ENCODE data around the gene NDUFA6.

NDUFA6 gene

DNA sequence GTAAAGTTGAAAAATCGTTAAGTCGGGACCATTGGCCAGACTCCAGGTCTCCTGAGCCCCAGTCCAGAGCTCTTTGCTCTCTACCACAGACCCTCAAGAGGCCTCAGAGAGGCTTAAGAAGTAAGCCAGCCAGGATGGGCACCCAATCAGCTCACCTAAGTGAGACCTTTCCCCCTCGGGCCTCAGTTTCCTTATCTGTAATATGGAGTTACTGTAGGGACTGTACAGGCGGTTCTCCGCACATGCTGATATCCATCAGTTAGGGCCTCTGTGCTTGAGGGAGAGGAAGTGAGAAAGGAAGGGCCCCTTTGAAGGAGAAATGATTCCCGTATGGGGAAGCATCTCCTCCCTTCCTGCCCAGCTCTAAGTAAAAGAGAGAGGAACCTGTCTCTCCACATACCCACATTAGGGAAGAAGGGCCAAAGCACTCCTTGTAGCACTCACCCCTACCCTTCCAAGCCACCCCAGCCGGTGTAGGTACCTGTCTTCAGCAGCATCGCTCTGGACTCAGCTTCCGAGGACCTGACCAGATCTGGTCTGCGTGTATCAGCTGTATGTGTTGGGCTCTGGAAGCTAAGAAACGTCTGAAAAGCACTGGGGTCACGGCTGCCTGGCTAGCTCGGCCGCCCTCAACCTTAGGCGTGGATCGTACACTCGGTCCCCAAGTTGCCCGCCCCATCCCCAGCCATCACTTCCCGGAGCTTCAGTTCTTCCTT lies 20.6 kb downstream of the NDUFA6 start:
- DNase-seq, result no peak

DNA sequence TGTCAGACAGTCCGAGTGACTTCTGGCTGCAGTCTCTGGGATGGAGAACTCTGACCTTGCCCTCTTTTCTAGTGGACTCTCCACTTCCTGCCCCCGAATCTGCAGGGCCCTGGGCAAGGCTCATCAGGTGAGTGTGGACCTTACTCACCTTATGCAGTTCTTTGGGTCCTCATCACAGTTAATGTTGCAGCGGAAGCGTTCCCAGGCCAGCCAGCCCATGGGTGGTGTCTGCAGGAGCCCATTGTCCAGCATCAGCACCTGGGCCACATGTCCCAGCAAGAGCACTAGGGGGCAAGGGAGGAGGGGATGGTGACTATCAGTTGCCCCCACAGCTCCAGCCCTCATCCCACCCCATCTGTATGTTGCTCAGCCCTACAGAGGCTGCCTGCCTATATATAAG lies 22.3 kb downstream of the NDUFA6 start:
- DNase-seq, result no peak

DNA sequence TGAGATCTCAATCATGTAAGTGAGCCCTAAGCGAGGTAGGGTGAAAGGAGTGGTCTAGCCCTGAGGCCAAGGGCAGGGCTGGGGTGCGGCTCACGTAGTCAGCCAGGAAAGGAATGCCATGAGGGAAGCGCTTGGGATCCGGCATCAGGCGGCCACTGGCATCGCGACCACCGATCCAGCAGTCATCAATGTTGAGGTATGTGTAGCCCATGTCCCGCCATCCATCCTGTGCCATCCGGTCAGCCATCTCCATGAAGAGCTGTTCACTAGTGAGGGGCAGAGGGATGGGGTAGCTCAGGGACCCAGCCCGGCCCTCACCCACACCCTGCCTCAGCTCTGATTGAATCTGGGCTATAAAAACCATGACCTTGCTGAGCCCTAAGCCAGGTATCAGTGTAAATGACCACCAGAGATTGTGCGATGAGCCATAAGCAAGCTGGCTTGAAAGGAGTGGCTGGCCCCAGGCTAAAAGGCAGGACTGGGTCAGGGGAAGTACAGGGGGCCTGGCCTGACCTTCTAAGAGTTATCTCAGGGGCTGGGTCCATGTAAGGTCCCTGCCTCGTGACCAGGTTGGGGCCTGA lies 22.8 kb downstream of the NDUFA6 start:
- DNase-seq, result no peak

DNA sequence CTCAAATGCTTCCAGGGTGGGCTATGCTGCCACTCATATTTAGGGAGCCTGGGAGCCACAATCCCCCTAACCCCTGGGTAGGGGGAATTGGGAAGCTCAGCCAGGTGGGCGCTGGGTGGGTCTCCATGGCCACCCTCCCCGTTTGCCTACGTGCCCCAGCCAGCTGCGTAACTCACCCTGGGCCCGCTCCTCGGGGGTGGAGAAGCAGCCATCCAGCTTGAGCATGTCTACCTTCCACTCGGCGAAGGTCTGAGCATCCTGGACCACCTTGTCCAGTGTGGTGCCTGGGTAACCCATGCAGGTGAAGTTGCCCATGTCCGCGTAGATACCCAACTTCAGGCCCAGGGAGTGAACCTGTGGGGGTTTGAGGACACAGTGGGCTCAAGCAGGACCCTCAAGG lies 23.6 kb downstream of the NDUFA6 start:
- no peak for DNase-seq

DNA sequence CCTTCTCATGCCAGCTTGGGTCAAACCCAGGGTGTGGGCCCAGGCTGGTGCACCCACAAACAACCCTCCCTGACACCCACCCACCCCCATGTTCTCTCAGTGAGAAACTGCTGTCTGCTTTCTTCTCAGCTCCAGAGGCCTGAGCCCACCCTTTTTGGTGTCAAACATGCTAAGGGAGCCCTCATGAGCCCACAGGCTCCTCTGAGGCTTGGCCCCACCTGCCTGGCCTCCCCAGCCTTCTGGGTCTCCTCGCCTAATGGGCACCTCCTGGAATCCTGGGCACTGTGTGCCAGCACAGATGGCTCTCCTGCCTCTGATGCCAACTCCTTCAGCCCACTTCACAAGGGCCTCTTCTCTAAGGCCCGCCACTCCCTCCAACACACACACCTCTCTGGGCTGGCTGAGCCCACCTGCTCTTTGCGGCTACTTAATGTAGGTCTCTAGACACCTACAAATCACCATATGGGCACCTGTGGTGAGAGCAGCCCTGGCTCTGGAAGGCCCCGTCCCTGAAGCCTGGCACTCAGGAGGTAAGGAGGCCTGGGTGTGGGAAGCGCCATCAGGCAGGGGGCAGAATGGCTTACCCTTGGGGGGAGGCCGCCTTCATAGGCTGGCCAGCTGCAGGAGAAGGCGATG lies 24.3 kb downstream of the NDUFA6 start:
- DNase-seq, result no peak

DNA sequence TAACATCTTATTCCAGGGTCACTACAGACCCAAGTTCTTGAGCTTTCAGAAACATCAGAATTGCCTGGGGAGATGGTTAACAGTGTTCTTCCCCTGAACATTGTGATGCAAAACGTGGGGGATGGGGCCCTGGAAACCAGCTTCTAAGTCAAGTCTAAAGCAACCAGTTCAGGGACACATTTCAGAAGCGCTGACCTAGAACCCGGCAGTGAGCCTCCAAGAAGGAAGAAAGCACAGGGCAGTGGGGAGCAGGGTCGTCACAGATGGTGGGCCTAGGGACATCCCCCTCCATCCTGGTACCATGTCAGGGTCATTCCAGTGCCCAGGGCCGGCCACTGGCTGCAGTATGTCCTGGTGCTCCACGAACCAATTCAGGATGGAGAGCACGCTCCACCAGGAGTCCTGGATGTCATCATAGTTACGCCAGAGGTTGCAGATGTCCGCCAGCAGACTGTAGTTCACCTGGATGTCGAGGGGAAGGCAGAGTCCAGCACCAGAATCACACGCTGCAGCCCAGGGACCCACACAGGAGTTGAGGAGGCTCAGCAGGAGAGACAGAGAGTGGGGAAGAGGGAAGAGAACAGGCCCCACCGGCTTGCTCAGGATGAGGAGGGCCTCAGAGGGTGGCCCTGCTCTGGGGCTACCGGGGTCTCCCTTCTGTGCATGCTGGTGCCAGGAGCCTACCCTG lies 25.0 kb downstream of the NDUFA6 start:
- no peak for DNase-seq

DNA sequence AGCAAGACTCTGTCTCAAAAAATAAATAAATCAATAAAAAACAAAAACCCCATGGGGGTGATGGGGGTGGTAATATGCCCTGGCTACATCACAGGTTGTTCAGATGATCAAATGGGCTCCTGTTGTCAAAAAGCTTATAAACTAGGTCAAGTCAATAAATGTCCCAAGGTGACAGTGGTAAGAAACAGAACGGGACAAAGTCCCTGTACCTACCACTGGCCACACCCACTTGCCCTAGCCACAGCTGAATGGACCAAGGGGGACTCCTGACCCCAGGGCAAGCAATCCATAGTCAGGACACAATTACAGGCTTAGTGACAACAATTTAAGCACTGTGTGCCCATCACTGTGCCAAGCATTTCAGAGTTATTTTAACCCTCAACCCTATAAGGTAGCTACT lies 25.9 kb downstream of the NDUFA6 start:
- no peak for DNase-seq

DNA sequence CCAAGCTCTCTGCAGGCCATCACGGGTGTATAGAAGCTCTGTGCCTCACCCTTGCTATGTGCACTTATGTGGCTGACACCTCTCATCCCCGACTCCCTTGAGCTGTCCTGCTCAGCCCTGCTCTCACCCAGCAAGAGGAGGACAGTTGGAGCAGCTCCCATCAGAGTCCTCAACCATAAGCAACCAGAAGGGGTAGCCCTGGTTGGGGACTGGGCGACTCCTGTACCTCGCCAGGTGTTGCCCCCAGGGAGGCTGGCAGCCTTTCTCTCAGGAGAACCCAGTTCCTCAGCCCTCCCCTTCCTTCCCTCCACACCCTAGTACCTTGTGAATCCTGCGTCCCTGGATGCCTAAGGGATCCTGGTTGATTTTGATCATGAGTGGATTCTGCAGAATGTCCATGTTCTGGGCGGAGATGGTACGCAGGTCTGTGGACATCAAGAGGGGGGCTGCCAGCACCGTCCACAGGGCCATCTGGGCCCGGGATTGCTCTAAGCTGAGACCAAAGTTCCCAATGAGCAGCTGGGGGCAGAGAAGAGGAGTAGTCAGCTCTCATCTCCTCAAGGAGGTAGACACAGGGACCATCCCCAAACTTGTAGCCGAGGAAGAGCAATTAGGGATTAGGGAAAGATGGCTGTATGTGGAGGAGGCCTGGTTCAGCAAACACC lies 27.9 kb downstream of the NDUFA6 start:
- DNase-seq, result no peak

DNA sequence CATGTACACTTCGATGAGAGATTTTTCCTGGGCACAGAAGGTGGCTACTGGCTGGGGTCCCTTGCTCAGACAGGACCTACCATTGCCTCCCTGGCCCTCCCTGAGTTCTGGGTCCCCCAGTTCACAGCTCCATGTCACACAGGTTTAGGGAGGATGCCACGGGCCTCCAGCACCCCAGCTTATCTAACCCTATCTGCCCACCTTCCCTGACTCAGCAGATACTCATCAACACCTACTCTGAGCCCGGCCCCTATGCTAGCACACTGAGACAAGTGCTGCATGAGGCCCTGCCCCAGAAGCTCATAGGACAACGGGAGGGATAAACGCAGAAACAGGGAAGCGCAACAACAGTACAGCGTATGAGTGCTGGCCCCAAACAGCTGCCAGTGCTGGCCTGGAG lies 29.5 kb downstream of the NDUFA6 start:
- no peak for DNase-seq

DNA sequence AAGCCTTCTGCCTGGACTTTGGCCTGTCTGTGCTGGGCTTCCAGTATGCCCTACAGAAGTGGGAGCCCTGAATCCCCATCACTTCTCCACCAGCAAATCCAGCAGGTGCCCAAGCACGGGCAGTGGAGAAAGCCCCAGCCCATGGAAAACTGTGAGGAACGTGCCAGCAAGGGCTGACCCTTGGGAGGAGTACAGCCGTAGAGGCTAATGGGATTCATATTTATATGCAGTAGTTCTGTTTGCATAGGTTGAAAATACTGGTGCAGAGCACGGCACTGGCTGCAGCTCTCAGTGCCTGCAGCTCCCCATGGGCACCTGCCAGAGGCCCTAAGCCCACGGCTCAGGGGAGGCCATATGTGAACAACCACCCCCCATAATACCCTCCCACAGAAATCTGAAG lies 30.1 kb downstream of the NDUFA6 start:
- DNase-seq, result no peak

DNA sequence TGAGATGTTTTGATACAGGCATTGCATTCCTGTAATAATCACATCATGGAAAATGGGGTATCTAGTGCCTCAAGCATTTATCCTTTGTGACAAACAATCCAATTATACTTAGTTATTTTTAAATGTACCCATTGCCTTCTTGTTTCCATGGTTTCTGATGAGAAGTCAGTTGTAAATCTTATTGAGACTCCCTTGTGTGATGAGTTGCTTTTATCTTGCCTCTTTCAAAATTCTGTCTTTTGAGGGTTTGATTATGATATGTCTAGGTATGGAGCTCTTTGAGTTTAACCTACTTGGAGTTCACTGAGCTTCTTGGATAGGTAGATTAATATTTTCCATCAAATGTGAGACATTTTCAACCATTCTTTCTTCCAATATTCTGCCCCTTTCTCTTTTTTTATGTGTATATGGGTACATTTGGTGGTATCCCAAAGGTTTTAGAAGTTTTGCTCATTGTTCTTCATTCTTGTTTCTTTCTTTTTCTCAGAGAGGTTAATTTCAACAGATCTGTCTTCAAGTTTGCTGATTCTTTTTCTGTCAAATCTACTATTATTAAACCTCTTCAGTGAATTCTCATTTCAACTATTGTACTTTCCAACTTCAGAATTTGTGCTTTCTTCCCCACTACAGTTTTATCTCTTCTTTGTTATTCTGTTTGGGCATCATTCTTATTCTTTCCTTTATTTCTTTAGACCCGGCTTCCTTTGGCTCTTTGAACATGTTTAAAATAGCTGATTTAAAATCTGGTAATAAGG lies 33.6 kb downstream of the NDUFA6 start:
- no peak for DNase-seq

DNA sequence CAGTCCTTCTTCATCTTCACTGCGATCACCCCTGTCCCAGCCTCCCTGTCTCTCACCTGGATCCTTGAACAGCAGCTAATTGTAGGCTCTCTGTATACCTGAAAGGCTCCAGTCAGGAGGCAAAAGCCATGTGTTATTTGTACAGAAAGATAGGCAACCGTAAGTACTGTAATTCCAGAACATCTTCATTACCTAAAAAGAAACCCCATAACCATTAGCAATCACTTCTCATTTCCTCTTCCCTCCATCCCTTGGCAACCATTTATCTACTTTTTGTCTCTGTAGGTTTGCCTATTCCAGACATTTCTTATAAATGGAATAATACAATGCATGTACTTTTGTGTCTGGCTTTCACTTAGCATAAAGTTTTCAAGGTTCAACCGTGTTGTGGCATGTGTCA lies 37.8 kb downstream of the NDUFA6 start:
- DNase-seq, result no peak

DNA sequence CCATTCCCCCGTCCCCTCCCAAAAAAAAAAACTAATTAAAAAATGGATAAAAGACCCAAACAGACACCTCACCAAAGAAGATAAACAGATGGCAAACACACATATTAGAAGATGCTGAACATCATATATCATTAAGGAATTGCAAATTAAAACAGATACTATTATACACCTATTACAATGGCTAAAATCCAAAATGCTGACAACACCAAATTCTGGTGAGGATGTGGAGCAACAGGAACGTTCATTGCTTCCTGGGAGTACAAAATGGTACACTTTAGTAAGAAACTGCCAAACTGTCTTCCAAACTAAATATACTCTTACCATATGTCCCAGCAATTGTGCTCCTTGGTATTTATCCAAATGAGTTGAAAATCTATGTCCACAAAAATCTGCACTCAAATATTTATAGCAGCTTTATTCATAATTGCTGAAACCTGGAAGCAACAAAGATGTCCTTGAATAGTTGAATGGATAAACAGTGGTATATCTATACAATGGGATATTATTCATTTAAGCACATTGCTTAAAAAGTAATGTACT lies 39.9 kb downstream of the NDUFA6 start:
- no peak for DNase-seq

DNA sequence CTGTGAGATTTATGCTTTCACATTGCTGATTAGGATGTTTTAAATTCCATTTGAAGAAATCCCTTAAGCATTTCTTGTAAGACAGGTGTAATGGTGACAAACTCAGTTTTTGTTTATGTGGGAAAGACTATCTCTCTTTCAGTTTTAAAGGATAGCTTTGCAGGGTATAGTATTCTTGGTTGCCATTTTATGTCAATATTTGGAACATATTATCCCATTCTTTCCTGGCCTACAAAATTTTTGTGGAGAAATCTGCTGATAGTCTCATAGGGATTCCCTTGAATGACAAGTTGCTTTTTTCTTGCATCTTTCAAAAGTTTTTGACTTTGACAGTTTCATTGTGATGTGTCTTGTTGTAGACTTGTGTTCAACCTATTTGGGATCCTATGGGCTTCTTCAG lies 48.8 kb downstream of the NDUFA6 start:
- DNase-seq, result no peak

DNA sequence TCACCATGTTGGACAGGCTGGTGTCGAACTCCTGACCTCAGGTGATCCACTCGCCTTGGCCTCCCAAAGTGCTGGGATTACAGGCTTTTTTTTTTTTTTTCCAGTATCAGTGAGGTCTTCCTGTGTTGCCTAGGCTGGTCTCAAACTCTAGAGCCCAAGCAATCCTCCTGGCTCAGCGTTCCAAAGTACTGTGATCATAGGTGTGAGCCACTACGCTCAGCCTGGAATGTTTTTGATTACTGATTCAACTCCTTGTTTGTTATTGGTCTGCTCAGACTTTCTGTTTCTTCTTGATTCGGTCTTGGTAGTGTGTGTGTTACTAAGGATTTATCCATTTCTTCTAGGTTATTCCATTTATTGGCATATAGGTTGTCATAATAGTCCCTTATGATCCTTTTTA lies 51.3 kb downstream of the NDUFA6 start:
- no peak for DNase-seq
